Loucy (cell line): ENCODE measurements around the gene BCL11B.

Experiments used
- H2AFZ ChIP-seq: fragments of 200-600 bp; sonication (generic); 2 replicates; pipeline ENCODE4 v1.6.0; 2016; ENCODE audit warnings: antibody characterized with exemption, mild to moderate bottlenecking, low read length, moderate library complexity
- H3F3A ChIP-seq: fragments of 200-600 bp; 2 replicates; pipeline ENCODE4 v1.6.0; 2016; ENCODE audit warnings: antibody characterized with exemption, low read depth, mild to moderate bottlenecking
- H3K27me3 ChIP-seq: fragments of 200-600 bp; sonication (generic); 2 replicates; pipeline ENCODE4 v1.6.1; 2014; ENCODE audit warnings: low read length, mild to moderate bottlenecking; ENCODE audit not compliant: insufficient read depth, poor library complexity, severe bottlenecking
- H3K36me3 ChIP-seq: fragments of 200-600 bp; sonication (generic); 2 replicates; pipeline ENCODE4 v1.6.1; 2016; ENCODE audit warnings: low read length; ENCODE audit not compliant: insufficient read depth
- H3K4me1 ChIP-seq: fragments of 200-600 bp; sonication (generic); 2 replicates; pipeline ENCODE4 v1.5.1; 2014; ENCODE audit warnings: low read length, mild to moderate bottlenecking; ENCODE audit not compliant: insufficient read depth, poor library complexity, severe bottlenecking
- H3K4me2 ChIP-seq: fragments of 200-600 bp; sonication (generic); 2 replicates; pipeline ENCODE4 v1.6.0; 2014; ENCODE audit warnings: antibody characterized with exemption, low read length, low read depth, mild to moderate bottlenecking; ENCODE audit not compliant: poor library complexity, severe bottlenecking
- H3K4me3 ChIP-seq: fragments of 200-600 bp; sonication (generic); 2 replicates; pipeline ENCODE4 v1.5.1; 2014; ENCODE audit warnings: low read length, mild to moderate bottlenecking, mixed read lengths; ENCODE audit not compliant: poor library complexity, severe bottlenecking
- H3K79me2 ChIP-seq: fragments of 200-600 bp; sonication (generic); 2 replicates; pipeline ENCODE4 v1.6.1; 2014; ENCODE audit warnings: low read length; ENCODE audit not compliant: insufficient read depth
- H3K9ac ChIP-seq: fragments of 200-600 bp; sonication (generic); 2 replicates; pipeline ENCODE4 v1.6.0; 2014; ENCODE audit warnings: mild to moderate bottlenecking, low read depth, low read length, moderate library complexity; ENCODE audit not compliant: poor library complexity, severe bottlenecking
- H3K9me2 ChIP-seq: fragments of 200-600 bp; sonication (generic); replicated peaks from 2 replicates; pipeline ENCODE4 v1.6.1; 2016; ENCODE audit warnings: low read depth, low read length, mixed read lengths
- H3K9me3 ChIP-seq: fragments of 200-600 bp; sonication (generic); 2 replicates; pipeline ENCODE4 v1.6.1; 2014; ENCODE audit warnings: mild to moderate bottlenecking, antibody characterized with exemption, low read length, low read depth; ENCODE audit not compliant: insufficient read depth
- H4K20me1 ChIP-seq: fragments of 200-600 bp; sonication (generic); 2 replicates; pipeline ENCODE4 v1.6.0; 2014; ENCODE audit warnings: antibody characterized with exemption, low read length, mild to moderate bottlenecking; ENCODE audit not compliant: insufficient read depth, poor library complexity, severe bottlenecking
- EZH2phosphoT487 ChIP-seq: fragments of 200-600 bp; IDR thresholded peaks from 2 replicates; pipeline ENCODE4 v1.6.1; 2018; ENCODE audit warnings: antibody characterized with exemption, mild to moderate bottlenecking, moderate library complexity, borderline replicate concordance
- TF ChIP-seq, protein P1 (sequence below): fragments of 200-600 bp; sonication (generic); conservative IDR thresholded peaks from 2 replicates; pipeline ENCODE4 v1.5.1; 2014; ENCODE audit warnings: mild to moderate bottlenecking, antibody characterized with exemption, low read length

The BCL11B gene

DNA sequence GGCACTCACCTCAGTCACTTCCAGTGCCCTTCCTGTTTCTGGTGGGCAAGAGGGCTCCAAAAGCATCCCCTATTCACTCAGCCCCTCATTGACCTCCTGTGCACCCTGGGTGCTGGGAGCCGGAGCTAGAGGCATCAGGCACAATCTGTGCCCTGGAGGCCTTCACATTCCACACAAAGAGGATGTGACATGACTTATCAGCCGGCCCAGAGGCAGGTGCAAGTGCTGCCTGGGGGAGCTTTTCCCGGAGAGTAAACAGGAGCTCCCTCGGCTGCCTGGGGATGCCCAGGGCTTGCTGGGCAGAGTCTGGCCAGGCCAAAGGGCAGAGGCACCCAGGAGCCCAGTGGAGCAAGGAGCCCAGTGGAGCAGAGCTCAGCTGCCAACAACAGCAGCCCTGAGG is 64.5 kb downstream of the BCL11B start:
- Histone ChIP-seq H3K27me3 (no peaks in the 10 kb centered on the region), H3K4me3 (no peak overlapping the region), H3K9me3 (no peaks in the 10 kb centered on the region), H3K9ac (no peak overlapping the region), H3K36me3 (peaks cover 38% of the 10 kb centered on the region; the same call in 1 of the 2 replicates), H3F3A (no peaks in the 10 kb centered on the region), H3K9me2 (no peaks in the 10 kb centered on the region), H3K4me1 (no peaks in the 10 kb centered on the region), H2AFZ (no peak overlapping the region), H3K79me2 (peaks cover 100% of the 10 kb centered on the region), H4K20me1 (peaks cover 53% of the 10 kb centered on the region), H3K4me2 (no peak overlapping the region)
- TF ChIP-seq, protein P1, sequence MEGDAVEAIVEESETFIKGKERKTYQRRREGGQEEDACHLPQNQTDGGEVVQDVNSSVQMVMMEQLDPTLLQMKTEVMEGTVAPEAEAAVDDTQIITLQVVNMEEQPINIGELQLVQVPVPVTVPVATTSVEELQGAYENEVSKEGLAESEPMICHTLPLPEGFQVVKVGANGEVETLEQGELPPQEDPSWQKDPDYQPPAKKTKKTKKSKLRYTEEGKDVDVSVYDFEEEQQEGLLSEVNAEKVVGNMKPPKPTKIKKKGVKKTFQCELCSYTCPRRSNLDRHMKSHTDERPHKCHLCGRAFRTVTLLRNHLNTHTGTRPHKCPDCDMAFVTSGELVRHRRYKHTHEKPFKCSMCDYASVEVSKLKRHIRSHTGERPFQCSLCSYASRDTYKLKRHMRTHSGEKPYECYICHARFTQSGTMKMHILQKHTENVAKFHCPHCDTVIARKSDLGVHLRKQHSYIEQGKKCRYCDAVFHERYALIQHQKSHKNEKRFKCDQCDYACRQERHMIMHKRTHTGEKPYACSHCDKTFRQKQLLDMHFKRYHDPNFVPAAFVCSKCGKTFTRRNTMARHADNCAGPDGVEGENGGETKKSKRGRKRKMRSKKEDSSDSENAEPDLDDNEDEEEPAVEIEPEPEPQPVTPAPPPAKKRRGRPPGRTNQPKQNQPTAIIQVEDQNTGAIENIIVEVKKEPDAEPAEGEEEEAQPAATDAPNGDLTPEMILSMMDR, result no peak
- TF ChIP-seq EZH2phosphoT487, result no peak

DNA sequence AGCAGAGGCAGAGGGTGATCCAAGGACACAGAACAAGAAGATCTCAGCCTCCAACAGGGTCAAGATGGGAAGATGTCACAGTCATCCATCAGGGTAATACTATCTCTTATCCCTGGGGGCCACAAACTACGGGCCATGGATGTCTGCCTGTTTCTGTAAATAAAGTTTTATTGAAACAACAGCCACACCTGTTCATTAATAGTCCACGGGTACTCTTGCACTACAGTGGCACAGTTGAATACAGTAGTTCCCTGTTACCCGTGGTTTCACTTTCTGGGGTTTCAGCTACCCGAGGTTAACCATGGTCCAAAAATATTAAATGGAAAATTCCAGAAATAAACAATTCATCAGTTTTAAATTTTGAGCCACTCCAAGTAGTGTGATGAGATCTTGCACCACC is 65.9 kb downstream of the BCL11B start:
- no peak for TF ChIP-seq EZH2phosphoT487
- TF ChIP-seq, protein P1, result no peak
- peaks cover 51% of the 10 kb centered on the region for H4K20me1 ChIP-seq

DNA sequence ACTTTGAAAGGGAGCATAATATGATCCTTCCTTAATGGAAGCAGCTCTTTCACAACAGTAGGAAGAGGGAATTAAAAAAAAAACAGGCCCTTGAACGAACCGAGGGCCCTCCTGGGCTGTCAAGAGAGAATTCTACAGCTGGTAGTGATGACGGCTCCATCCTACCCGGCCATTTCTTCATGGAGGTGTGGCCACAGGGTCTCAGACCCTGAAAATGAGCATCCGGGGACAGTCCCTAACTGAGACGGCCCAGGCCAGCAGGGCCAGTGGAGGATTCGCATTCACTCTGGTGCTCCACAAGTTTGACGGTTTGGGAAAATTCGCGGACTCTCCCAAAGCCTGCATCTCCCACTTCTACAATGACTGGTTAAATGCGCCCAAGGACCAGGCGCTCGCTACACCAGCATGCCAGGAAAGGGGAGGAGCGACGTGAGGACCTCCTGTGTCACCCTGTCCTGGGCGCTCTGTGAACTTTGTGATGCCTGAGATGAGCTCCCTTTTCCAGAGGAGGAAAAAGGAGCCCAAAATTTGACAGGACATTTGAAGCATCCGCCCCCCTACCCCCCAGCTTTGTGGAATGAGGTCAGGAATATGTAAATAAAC is 66.8 kb downstream of the BCL11B start:
- peaks cover 47% of the 10 kb centered on the region for H4K20me1 ChIP-seq
- H3K9ac ChIP-seq, result no peak overlapping the region
- no peak overlapping the region for H3K4me3 ChIP-seq
- no peak overlapping the region for H3K4me2 ChIP-seq
- peaks cover 20% of the 10 kb centered on the region; the same call in 1 of the 2 replicates for H3K36me3 ChIP-seq
- no peaks in the 10 kb centered on the region for H3K27me3 ChIP-seq
- no peak overlapping the region for H2AFZ ChIP-seq
- H3K9me2 ChIP-seq, result no peaks in the 10 kb centered on the region
- TF ChIP-seq, protein P1, result no peak
- TF ChIP-seq EZH2phosphoT487, result no peak
- no peaks in the 10 kb centered on the region for H3K9me3 ChIP-seq
- no peaks in the 10 kb centered on the region for H3F3A ChIP-seq
- H3K79me2 ChIP-seq, result peaks cover 100% of the 10 kb centered on the region
- H3K4me1 ChIP-seq, result no peaks in the 10 kb centered on the region

More for the DNA sequence above, 65.9 kb downstream of the BCL11B start:
- H3K4me1 ChIP-seq, result no peaks in the 10 kb centered on the region
- H3K4me2 ChIP-seq, result no peak overlapping the region
- H2AFZ ChIP-seq, result no peak overlapping the region
- no peak overlapping the region for H3K9ac ChIP-seq
- H3K4me3 ChIP-seq, result no peak overlapping the region
- H3K9me3 ChIP-seq, result no peaks in the 10 kb centered on the region
- H3K9me2 ChIP-seq, result no peaks in the 10 kb centered on the region
- H3F3A ChIP-seq, result no peaks in the 10 kb centered on the region
- H3K27me3 ChIP-seq, result no peaks in the 10 kb centered on the region
- peaks cover 24% of the 10 kb centered on the region; the same call in 1 of the 2 replicates for H3K36me3 ChIP-seq
- peaks cover 100% of the 10 kb centered on the region for H3K79me2 ChIP-seq
